Activated T-helper 1 cell treated with anti-CD3 and anti-CD28 coated beads, Interleukin-12 subunit alpha, Interleukin-12 subunit beta, Interleukin-2, Interleukin-4 antibody, amounts not matched to agents 30 ng/mL and 10 ng/mL and 1 ng/mL, durations not matched to agents 14 hours and 24 hours and 36 hours (primary cell): ENCODE data around the gene CHRNB2. TPM values are rescaled to one million over a fixed set of nuclear protein-coding genes. Genes with fewer than 3 reads are reported as not detected.
A peak's percentile ranks its signal among the peaks of the same experiment; 100 is the strongest.

Source experiments
- DNase-seq: peaks from one replicate; pipeline ENCODE4 v3.0.0; 2021; ENCODE audit warnings: low spot score
- H3K27ac Mint-ChIP-seq: one replicate; pipeline ENCODE4 v1.8.0; 2021; ENCODE audit warnings: mild to moderate bottlenecking, mixed read lengths
- H3K27me3 Mint-ChIP-seq: one replicate; pipeline ENCODE4 v1.8.0; 2022; ENCODE audit warnings: mild to moderate bottlenecking, moderate library complexity, mixed read lengths; ENCODE audit not compliant: insufficient read depth
- H3K36me3 Mint-ChIP-seq: one replicate; pipeline ENCODE4 v1.8.0; 2021; ENCODE audit warnings: low read depth, mixed read lengths
- H3K4me1 Mint-ChIP-seq: one replicate; pipeline ENCODE4 v1.8.0; 2021; ENCODE audit warnings: low read depth, mixed read lengths
- H3K4me3 Mint-ChIP-seq: one replicate; pipeline ENCODE4 v1.8.0; 2021; ENCODE audit warnings: mild to moderate bottlenecking, moderate library complexity, mixed read lengths
- H3K9me3 Mint-ChIP-seq: one replicate; pipeline ENCODE4 v1.8.0; 2021; ENCODE audit warnings: mixed read lengths
- intact Hi-C: fragments of 100-400 bp; cut with micrococcal nuclease; formaldehyde crosslinking; loops from one replicate; pipeline ENCODE4 v1.15.1; 2024
- total RNA-seq: library from RNA; stranded (reverse); gene quantifications from 2 replicates; pipeline ENCODE4 v1.2.3, GENCODE V29; 2022

Gene CHRNB2
- total RNA-seq, 1 donor from 2014 or later: not detected

GRCh38 chr1:154626456-154627256 is 59.1 kb downstream of the CHRNB2 start:
- H3K27me3 Mint-ChIP-seq: peaks cover 12% of the 10 kb centered on the region
- DNase-seq: peak; percentile 16
- peaks cover 57% of the 10 kb centered on the region for H3K4me1 Mint-ChIP-seq
- peak overlapping the region; percentile 99 for H3K4me3 Mint-ChIP-seq
- peaks cover 20% of the 10 kb centered on the region for H3K36me3 Mint-ChIP-seq
- intact Hi-C loops: loop anchor here (1.0 to 5.0 kb wide), 3 partner anchors 17 to 121 kb away; partner anchors contain the start of gene UBE2Q1
- peaks cover 18% of the 10 kb centered on the region for H3K9me3 Mint-ChIP-seq
- H3K27ac Mint-ChIP-seq: peak overlapping the region; percentile 98

DNA sequence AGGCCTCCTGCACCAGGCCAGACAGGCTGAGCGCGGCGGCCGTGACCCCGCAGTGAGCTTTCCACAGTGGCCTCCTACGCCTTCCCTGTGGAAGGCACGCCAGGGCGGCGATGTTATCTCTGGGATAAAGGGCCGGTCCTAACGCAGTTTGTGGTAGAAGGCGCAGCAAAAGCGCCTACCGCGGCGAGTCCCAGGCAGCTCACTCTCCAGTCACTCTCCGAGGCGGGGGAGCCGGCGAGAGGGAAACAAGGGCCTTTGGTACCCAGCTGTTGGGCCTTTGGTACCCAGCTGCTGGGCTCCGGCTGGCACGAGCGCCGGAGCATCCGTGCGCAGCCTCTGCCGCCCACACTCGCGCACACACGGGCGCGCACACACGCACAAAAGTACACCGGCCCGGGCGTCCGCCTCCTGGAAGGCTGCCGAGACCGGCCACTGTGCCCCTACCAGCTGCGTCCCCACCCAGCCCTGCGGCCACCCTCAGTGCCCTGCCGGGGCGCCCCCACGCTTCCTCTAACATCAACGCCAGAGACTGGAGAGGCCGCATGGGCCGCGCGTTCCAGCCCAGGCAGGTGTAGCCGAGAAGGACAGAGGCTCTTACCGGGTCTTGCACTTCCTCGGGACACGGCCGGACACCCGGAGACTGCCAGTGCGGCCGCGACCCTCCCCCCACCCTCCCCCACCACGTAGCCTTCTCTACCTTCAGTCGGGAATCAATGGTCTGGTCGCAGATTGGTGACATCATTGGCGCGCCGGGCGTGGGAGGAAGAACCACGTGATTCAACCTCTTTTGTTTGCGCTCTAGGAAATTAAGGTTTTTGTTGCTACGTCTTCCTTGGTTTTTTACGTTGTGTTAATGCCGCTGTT is 59.9 kb downstream of the CHRNB2 start:
- intact Hi-C loops: loop anchor here (1.0 to 5.0 kb wide), 3 partner anchors 18 to 120 kb away; partner anchors contain the start of gene UBE2Q1
- peaks cover 18% of the 10 kb centered on the region for H3K9me3 Mint-ChIP-seq
- H3K4me3 Mint-ChIP-seq: peak overlapping the region; percentile 99
- H3K27me3 Mint-ChIP-seq: peaks cover 12% of the 10 kb centered on the region
- peaks cover 20% of the 10 kb centered on the region for H3K36me3 Mint-ChIP-seq
- H3K4me1 Mint-ChIP-seq: peaks cover 51% of the 10 kb centered on the region
- peak overlapping the region; percentile 98 for H3K27ac Mint-ChIP-seq
- DNase-seq: peak; percentile 83

DNA sequence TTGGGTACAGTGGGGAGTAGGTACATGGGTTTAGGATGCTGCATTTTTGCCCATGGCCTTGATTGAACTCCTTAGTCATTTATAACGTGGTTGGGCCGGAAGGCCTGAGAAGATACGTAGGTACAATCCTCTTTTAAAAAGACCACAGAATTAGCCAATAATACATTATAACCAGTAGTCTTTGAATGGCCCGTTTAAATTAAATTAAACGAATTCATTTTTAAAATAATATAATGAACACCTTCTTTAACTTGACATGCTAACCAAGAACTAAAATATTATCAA is 60.5 kb downstream of the CHRNB2 start:
- no peak for DNase-seq
- Mint-ChIP-seq H3K4me3 (peak overlapping the region; percentile 99), H3K4me1 (peaks cover 45% of the 10 kb centered on the region), H3K27me3 (peaks cover 12% of the 10 kb centered on the region), H3K9me3 (peaks cover 18% of the 10 kb centered on the region), H3K36me3 (peaks cover 14% of the 10 kb centered on the region), H3K27ac (peak overlapping the region; percentile 98)
- intact Hi-C loops: loop anchor here (5.0 kb wide), 2 partner anchors 71 to 119 kb away; partner anchors contain the start of gene UBE2Q1

DNA sequence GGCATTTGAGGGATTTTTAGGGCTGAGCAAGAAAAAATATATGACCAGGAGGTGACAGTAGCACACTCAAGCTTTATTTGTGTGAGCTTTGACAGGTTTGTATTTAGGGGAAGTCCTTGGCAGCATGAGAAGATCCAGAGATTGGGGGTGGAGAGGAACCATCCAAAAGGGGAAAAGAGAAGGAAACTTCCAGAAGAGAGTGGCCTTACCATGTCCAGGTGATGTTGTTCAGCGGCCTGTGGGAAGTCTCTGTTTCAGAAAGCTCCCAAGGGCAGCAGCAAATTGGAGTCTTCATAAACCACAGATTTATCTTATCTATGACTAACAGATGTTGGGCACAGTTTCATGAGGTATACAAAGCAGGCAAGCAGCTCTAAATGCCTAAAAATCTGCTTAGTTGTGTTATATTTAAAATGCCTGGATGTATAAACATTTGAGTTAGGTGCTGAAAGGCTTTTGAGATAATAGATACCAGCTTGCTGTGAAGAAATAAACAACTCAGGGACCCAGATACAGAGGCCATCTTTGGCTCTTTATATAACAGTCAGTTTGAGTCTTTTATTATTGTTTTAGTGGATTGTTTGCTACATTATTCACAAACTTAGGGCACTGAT is 61.6 kb downstream of the CHRNB2 start:
- Mint-ChIP-seq H3K4me3 (no peak overlapping the region), H3K27me3 (peaks cover 16% of the 10 kb centered on the region), H3K9me3 (peaks cover 18% of the 10 kb centered on the region), H3K27ac (peak overlapping the region; percentile 98), H3K4me1 (peaks cover 35% of the 10 kb centered on the region), H3K36me3 (peaks cover 10% of the 10 kb centered on the region)
- DNase-seq: no peak
- intact Hi-C loops: loop anchor here (5.0 kb wide), 2 partner anchors 72 to 118 kb away; partner anchors contain the start of gene UBE2Q1

Other genes starting within 250 kb of the CHRNB2 start
- gene AQP10, start 246.7 kb upstream of the CHRNB2 start, total RNA-seq: not detected in 2 replicates
- 50.1 and 54.9 TPM in 2 replicates for gene ATP8B2, start 242.3 kb upstream of the CHRNB2 start, total RNA-seq
- 4.9 and 5.0 TPM in 2 replicates for gene IL6R, start 162.4 kb upstream of the CHRNB2 start, total RNA-seq
- gene TDRD10, start 65.6 kb upstream of the CHRNB2 start, total RNA-seq: not detected in 2 replicates
- not detected in 2 replicates for gene SHE, start 65.4 kb upstream of the CHRNB2 start, total RNA-seq
- gene UBE2Q1, start 9.1 kb upstream of the CHRNB2 start, total RNA-seq: 93.3 and 106 TPM in 2 replicates
- 299 and 301 TPM in 2 replicates for gene ADAR, start 40.4 kb downstream of the CHRNB2 start, total RNA-seq